Tibial artery (tissue), 4 donors: ENCODE data around the gene PKN2.
"Not testable (repeated sequence)": the region's sequence is repeated elsewhere in the genome, so short reads cannot be mapped to it uniquely, and the experiment has no call there.

ENCODE experiments used
- DNase-seq, 2 donors: peaks; one replicate each; pipeline ENCODE4 v3.0.0-alpha.2; 2019
- H3K27ac ChIP-seq, 2 donors: fragments of 200-600 bp; sonication (generic) in 1 of 2; 1 replicate in 1 of 2; 2 replicates in 1 of 2; pipeline ENCODE4 v1.5.1; 2018 to 2019; ENCODE audit warnings: mild to moderate bottlenecking in 1 of 2
- H3K27me3 ChIP-seq, 2 donors: fragments of 200-600 bp; sonication (generic) in 1 of 2; one replicate each; pipeline versions ENCODE4 v1.5.1 to v1.6.0; 2016 to 2019
- H3K36me3 ChIP-seq, 3 donors: fragments of 200-600 bp; sonication (generic) in 2 of 3; one replicate each; pipeline ENCODE4 v1.5.1; 2016 to 2019; ENCODE audit warnings: mild to moderate bottlenecking in 2 of 3
- H3K4me1 ChIP-seq, 4 donors: fragments of 200-600 bp; sonication (generic) in 2 of 4; 1 replicate in 3 of 4; 2 replicates in 1 of 4; pipeline ENCODE4 v1.5.1; 2016 to 2019
- H3K4me3 ChIP-seq, 2 donors: fragments of 200-600 bp; sonication (generic) in 1 of 2; 1 replicate in 1 of 2; 2 replicates in 1 of 2; pipeline ENCODE4 v1.5.1; 2018 to 2019; ENCODE audit warnings: mild to moderate bottlenecking in 2 of 2
- H3K9me3 ChIP-seq, 3 donors: fragments of 200-600 bp; sonication (generic) in 1 of 3; one replicate each; pipeline ENCODE4 v1.5.1; 2016 to 2019
- CTCF ChIP-seq, 2 experiments: fragments of 200-600 bp in 1 of 2; fragments of 450-650 bp in 1 of 2; IDR thresholded peaks; one replicate each; pipeline ENCODE4 v1.5.1; 2017 to 2019; ENCODE audit warnings: antibody characterized with exemption in 2 of 2, mild to moderate bottlenecking in 1 of 2, moderate library complexity in 1 of 2
- intact Hi-C: fragments of 100-400 bp; cut with DNase I; formaldehyde crosslinking; loops from one replicate; pipeline ENCODE4 v1.15.0; 2023; ENCODE audit warnings: low total_unique reads

PKN2 gene

GRCh38 chr1:88802404-88802803 is 118.3 kb downstream of the PKN2 start:
- Histone ChIP-seq H3K36me3 (peaks cover 21 to 57% (median 33%) of the 10 kb centered on the region in 3 donors), H3K4me1 (no peaks in the 10 kb centered on the region), H3K4me3 (no peak overlapping the region), H3K27ac (no peak overlapping the region), H3K27me3 (no peaks in the 10 kb centered on the region), H3K9me3 (no peaks in the 10 kb centered on the region)
- TF ChIP-seq CTCF (IDR thresholded peaks at IDR 0.05), result no peak
- DNase-seq, result no peak
- intact Hi-C loops, result no loop called here

- no peak overlapping the region for H3K27ac ChIP-seq
- no peak overlapping the region for H3K4me3 ChIP-seq
- DNase-seq, result no peak
- no peaks in the 10 kb centered on the region for H3K27me3 ChIP-seq
- peaks cover 27 to 59% (median 35%) of the 10 kb centered on the region in 3 donors for H3K36me3 ChIP-seq
- no peak for TF ChIP-seq CTCF (IDR thresholded peaks at IDR 0.05)
- H3K9me3 ChIP-seq, result no peaks in the 10 kb centered on the region
- intact Hi-C loops, result no loop called here
- no peaks in the 10 kb centered on the region for H3K4me1 ChIP-seq
Observed at GRCh38 chr1:88802950-88803349, 118.9 kb downstream of the PKN2 start.

- intact Hi-C loops, result no loop called here
- Histone ChIP-seq H3K9me3 (no peaks in the 10 kb centered on the region), H3K4me1 (no peaks in the 10 kb centered on the region), H3K27ac (no peak overlapping the region), H3K27me3 (no peaks in the 10 kb centered on the region), H3K36me3 (peaks cover 27 to 63% (median 38%) of the 10 kb centered on the region in 3 donors), H3K4me3 (no peak overlapping the region)
- TF ChIP-seq CTCF (IDR thresholded peaks at IDR 0.05), result no peak
- no peak for DNase-seq
Observed at GRCh38 chr1:88803444-88803843, 119.4 kb downstream of the PKN2 start.

GRCh38 chr1:88812366-88812765 is 128.3 kb downstream of the PKN2 start:
- H3K36me3 ChIP-seq, result peaks cover 22 to 56% (median 35%) of the 10 kb centered on the region in 3 donors
- no peaks in the 10 kb centered on the region for H3K27me3 ChIP-seq
- no peak for TF ChIP-seq CTCF (IDR thresholded peaks at IDR 0.05)
- H3K4me3 ChIP-seq, result no peak overlapping the region
- intact Hi-C loops, result no loop called here
- no peak for DNase-seq
- H3K4me1 ChIP-seq, result no peaks in the 10 kb centered on the region
- no peaks in the 10 kb centered on the region for H3K9me3 ChIP-seq
- H3K27ac ChIP-seq, result no peak overlapping the region

GRCh38 chr1:88813471-88813870 is 129.4 kb downstream of the PKN2 start:
- peaks cover 16 to 47% (median 31%) of the 10 kb centered on the region in 3 donors for H3K36me3 ChIP-seq
- H3K27me3 ChIP-seq, result no peaks in the 10 kb centered on the region
- no peak overlapping the region for H3K27ac ChIP-seq
- H3K9me3 ChIP-seq, result no peaks in the 10 kb centered on the region
- intact Hi-C loops, result no loop called here
- no peak for DNase-seq
- no peak overlapping the region for H3K4me3 ChIP-seq
- H3K4me1 ChIP-seq, result no peaks in the 10 kb centered on the region
- no peak for TF ChIP-seq CTCF (IDR thresholded peaks at IDR 0.05)

- H3K36me3 ChIP-seq, result peaks cover 17 to 38% (median 26%) of the 10 kb centered on the region in 3 donors
- H3K9me3 ChIP-seq, H3K27me3 ChIP-seq, H3K4me3 ChIP-seq, H3K27ac ChIP-seq, DNase-seq, intact Hi-C loops, H3K4me1 ChIP-seq: not testable (repeated sequence)
Observed at GRCh38 chr1:88819642-88820041, 135.6 kb downstream of the PKN2 start.
